HG03025 (cell line): ENCODE measurements around the gene HIP1.
A peak's percentile ranks its signal among the peaks of the same experiment; 100 is the strongest.
"Not testable (repeated sequence)": the region's sequence is repeated elsewhere in the genome, so short reads cannot be mapped to it uniquely, and the experiment has no call there.

Source experiments
- ATAC-seq: cut with Tn5 transposase; IDR thresholded peaks from one replicate; pipeline ENCODE4 v1.9.1; 2021; ENCODE audit warnings: mild to moderate bottlenecking, moderate library complexity; ENCODE audit not compliant: unreplicated experiment, low FRiP score

The HIP1 gene

GRCh38 chr7:75739796-75740672 lies 1.3 kb upstream of the HIP1 start:
- ATAC-seq, result no peak

GRCh38 chr7:75738975-75739795 lies 444 bp upstream of the HIP1 start:
- ATAC-seq, result peak; percentile 86

- ATAC-seq, result no peak
Observed at GRCh38 chr7:75737856-75738603, 711 bp downstream of the HIP1 start.

GRCh38 chr7:75735581-75736350 lies 3.0 kb downstream of the HIP1 start:
- no peak for ATAC-seq

GRCh38 chr7:75734586-75735458 lies 3.9 kb downstream of the HIP1 start:
- ATAC-seq, result no peak

- no peak for ATAC-seq
Observed at GRCh38 chr7:75732764-75733630, 5.7 kb downstream of the HIP1 start.

- no peak for ATAC-seq
Observed at GRCh38 chr7:75732016-75732521, 6.7 kb downstream of the HIP1 start.

GRCh38 chr7:75729851-75730274 lies 8.9 kb downstream of the HIP1 start:
- no peak for ATAC-seq

GRCh38 chr7:75727881-75728593 lies 10.7 kb downstream of the HIP1 start:
- no peak for ATAC-seq

- not testable (repeated sequence) for ATAC-seq
Observed at GRCh38 chr7:75727351-75727750, 11.4 kb downstream of the HIP1 start.

GRCh38 chr7:75725306-75725705 lies 13.4 kb downstream of the HIP1 start:
- ATAC-seq, result no peak

GRCh38 chr7:75723444-75723843 lies 15.3 kb downstream of the HIP1 start:
- no peak for ATAC-seq

GRCh38 chr7:75722373-75722772 lies 16.4 kb downstream of the HIP1 start:
- no peak for ATAC-seq

GRCh38 chr7:75721922-75722321 lies 16.8 kb downstream of the HIP1 start:
- ATAC-seq, result not testable (repeated sequence)

GRCh38 chr7:75721426-75721825 lies 17.3 kb downstream of the HIP1 start:
- ATAC-seq, result no peak

GRCh38 chr7:75719626-75720025 lies 19.1 kb downstream of the HIP1 start:
- no peak for ATAC-seq

- no peak for ATAC-seq
Observed at GRCh38 chr7:75718390-75719031, 20.2 kb downstream of the HIP1 start.
